Activated CD4-positive, alpha-beta T cell treated with anti-CD3 and anti-CD28 coated beads, Interleukin-10, Interleukin-2, amounts not matched to agents 100 ng/mL and 50 ng/mL, durations not matched to agents 16 hours and 8 hours (primary cell): ENCODE results near the gene RAB44.

Source experiments
- DNase-seq: peaks from one replicate; pipeline ENCODE4 v3.0.0-alpha.2; 2020

The RAB44 gene

DNA sequence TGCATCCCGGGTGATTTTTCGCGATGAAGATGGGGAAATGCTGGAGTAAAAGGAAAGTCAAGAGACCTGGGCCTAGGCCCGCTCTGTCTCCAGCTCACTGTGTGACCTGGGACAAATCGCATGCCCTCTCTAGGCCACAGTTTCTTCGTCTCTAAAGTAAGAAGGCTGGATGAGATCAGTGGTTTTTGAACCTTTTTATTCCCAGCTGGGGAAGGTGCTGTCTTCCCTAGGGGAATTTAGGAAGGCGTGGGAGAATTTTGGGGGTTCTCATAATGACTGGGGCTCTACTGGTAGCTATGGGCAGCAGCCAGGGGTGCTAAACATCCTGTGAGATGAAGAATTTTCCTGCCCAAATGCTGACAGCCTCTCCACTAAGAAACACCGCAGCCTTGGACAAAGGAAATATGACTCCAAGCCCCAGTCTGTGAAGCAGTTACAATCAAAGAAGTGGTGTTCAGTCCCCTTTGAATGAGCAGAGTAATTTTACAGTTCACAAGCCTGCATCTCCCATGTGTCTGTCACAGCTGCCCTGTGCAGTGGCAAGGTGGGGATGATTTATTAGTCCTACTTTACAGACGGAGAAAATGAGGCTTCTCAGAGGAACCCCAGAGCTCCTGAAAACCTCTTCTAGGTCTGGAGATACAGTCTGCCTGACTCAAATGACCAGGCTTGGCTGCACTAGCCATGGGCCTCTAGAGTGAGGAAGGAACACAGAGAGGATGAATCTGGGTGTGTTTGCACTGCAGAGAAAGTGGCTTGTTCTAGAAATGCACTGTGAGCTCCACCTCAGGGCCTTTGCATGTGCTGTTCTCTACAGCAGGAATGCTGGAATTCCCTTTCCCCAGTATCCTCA, 57.2 kb downstream of the RAB44 start:
- DNase-seq = no peak

DNA sequence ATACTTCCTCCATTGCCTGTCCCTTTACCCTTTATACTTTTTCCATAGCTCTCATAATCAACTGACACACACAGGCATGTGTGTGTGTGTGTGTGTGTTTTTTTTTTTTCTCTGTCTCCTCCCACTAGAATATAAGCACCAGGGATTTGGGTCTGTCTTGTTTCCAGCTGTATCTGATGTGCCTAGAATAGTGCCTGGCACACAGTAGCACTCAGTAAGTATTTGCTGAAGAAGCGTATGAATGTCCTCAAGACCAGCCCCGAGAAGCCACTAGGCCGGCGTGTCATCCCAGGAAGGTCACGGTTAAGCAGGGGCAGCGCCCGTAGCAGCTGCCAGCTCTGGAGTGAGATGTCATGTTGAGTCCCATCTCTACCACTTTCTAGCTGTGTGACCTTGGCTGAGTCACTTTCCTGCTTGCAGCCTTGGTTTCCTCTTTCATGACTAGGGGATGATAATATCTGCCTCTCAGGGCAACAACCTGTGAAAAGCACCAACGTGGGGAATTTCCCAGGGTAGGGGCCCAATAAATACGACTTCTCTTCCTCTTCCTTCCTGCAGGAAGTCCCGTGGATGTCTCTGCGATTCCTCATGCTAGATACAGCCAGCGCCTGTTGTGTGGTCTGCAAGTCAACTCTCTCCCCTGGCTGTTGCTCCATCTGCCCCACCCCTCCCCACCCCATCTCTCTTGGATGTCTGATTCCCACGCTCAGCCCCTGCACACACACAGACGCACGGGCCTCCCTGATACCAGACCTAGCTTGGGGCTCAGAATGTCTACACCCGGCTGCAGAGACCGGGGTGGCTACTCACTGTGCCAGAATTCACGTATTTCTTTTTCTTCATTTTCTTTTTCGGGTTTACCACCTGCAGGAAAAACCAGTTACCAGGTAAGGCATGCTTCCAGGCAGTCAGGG, 58.1 kb downstream of the RAB44 start:
- DNase-seq = peak; percentile 96

DNA sequence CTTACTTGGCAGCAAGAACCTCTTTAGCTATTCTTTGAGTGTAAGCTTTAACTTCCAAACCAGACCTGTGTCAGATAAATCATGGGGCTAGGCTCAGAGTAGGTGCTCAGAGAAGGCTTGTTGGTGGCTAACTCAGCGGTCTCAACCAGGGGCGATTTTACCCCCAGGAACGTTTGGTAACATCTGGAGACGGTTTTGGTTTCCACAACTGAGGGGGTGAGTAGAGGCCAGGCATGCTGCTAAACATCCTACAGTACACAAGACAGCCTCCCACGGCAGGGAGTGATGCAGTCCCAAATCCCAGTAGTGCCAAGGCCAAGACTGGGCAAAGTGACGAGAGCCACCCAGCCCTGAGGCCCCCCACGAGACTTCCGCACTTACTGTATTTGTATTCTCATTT, 59.2 kb downstream of the RAB44 start:
- DNase-seq = no peak

DNA sequence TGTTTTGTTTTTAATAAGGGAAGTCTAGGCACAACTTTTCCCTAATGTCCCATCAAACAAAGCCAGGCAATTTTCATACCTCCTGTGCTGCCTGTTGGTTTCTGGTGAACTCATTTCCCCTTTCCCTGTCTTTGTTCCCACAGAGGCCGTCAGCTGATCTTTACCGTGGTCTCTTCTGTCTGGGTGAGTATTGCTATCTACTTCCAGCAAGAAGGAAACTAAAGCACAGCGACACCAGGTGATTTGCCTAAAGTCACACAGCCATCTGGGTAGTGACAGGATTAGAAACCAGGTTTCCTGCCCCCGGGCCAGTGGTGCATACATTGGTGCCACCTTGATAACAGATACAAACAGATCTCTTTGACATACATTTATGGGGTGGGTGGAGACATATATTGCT, 59.6 kb downstream of the RAB44 start:
- peak; percentile 78 for DNase-seq

GRCh38 chr6:36757943-36758508, 60.4 kb downstream of the RAB44 start:
- no peak for DNase-seq

DNA sequence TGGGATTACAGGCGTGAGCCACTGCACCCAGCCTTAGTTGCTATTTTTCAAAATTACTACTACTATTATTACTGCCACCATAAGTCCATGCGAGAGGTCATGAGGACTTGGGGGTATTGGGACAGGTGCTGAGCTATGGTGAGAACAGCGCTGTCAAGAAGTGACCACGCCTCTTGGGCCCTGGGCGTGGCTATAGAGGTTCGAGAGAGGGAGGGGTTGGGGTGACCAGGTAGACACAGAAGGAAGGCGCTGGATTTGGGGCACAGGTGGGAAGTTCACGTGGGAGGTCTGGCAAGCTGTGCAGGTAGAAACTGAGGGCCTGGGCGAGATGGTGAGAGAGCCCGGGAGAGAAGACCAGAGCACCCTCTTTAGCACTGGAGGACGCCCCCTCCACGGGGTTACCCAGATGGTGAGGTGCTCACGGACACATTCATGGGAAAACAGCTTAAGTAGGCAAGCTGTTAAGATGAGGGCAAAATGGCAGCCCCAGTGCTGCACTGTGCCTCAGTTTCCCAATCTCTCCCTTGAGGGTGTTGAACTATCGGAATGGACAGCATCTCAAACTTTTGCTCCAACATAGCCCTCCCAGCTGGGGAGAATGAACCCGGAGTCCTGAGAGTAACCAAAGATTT, 61.0 kb downstream of the RAB44 start:
- DNase-seq = no peak

GRCh38 chr6:36759148-36759759, 61.6 kb downstream of the RAB44 start:
- peak; percentile 88 for DNase-seq

GRCh38 chr6:36760685-36761435, 63.2 kb downstream of the RAB44 start:
- DNase-seq = no peak

DNA sequence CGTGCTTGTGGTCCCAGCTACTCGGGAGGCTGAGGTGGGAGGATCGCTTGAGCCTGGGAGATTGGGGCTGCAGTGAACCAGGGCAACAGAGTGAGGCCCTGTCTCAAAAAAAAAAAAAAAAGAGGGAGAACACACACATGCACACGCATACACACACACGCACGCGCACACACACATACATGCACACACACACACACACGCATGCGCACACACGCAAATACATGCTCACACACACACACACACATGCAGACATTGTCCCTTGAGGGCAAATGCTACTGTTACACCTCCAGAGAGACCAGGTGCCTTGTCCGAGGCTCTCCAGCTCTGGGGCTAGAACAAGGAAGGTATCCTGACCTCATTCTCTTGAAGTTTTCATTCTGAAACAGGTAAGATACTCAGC, 64.5 kb downstream of the RAB44 start:
- DNase-seq = no peak

DNA sequence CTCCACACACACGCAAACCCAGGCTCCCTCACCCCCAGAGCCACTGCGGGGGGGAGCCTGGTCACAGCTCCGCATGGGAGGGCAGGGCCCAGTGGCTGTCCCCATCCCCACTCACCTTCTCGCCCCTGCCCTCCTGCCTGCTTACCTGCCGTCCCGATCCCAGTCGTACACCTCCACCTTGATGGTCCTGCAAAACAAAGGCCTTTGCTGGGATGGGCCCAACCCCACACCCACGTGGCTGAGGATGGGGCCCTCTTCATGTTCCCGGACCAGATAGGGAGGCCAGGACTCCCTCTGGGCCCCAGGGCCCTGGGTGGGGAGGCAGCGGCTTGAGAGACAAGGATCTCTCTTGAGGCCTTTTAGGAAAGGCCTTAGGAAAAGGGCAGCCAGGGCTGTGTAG, 67.6 kb downstream of the RAB44 start:
- no peak for DNase-seq

DNA sequence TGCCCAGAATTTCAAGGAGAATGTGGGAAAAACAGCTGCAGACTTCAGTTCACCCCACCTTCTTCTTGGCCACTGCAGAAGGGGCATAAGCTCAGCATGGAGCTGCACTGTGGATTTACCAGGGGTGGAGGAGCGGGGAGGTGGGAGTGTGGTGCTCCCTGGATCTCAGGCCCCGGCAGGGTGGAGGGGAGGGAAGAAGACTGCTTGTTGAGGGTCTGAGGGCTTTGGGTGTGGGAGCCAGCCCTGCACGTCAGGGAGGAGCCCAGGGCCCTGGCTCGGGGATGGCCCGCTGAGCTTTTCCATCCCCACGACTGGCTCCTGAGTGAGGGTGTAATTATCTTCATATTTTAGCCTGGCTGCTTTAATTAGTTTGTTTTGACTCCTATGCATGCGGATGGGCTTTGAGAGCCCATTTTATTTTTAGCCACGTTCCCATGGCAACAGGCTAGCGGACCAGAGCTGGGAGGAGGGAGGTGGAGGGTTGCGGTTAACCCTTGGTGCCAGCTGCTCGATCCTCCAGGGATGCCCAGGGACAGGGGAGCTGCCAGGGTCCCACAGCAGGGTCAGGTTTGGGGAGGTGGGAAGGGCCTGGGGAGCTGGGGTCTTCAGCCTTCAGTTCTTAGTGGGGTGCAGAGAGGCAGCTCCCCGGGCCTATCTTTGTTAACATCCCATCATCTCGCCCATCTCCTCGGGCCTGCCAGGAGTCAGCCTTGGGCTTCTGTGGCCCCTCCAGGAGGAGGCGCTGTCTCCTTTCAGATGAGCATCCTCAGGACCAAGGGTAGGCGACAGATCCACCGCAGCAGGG, 68.2 kb downstream of the RAB44 start:
- peak; percentile 88 for DNase-seq

DNA sequence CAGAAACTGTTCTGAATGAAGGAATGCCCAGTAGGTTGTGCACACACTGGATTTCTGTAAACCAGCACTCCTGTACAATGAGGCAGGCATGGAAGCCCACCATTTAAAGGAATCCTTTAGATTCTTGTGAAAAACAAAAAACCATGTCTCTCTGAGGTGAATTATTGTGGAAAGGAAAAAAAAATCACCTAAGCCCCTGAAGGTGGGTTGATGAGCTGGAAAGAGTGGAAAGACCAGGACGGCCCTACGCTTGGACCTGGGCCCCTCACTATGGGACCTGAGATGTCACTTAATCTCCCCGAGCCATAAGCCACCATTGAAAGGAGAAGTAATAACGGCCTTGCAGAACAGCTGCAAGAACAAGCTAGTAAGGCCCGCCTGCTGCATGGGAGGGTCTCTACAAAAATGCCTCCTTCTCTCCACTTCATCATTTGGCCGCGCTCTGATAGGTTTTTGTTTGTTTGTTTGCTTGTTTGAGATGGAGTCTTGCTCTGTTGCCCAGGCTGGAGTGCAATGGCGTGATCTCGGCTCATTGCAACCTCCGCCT, 68.8 kb downstream of the RAB44 start:
- DNase-seq = no peak

GRCh38 chr6:36769183-36769675, 71.6 kb downstream of the RAB44 start:
- no peak for DNase-seq

DNA sequence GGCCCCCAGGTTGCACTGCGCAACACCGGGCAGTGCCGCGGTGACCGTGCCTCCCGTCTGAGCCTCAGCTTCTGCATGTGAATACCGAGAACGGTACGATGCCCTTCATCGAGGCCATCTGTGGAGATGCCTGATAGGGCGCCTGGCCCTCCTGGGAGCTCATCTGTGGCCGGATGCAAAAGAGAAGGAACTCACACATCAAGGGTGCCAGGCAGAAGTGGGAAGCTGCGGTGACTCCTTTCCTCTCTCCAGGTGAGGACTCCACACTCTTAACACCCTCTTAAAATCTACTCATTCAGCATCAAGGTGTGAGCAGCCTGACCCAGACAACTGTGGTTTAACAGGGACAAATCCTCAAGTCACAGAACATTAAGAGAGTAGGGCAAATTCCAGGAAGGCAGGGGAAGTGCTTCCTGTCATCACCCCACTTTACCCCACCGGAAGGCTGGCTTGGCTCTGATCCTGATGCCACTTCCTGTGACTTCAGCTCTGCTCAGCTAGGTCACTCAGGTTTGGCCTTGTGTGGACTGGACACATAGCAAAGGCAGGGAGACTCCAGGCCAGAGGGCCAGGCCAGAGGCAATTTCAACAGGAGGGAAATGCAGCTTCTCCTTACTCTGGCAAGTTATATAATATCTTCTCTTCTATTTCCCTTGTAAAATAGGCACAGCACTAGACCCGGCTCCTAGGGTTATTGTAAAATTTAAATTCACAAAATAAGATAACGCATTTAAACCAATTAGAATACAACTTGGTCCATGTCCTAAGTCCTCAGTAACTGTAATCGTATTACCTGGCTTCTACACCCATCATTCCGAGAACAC, 72.3 kb downstream of the RAB44 start:
- DNase-seq = peak; percentile 76

GRCh38 chr6:36771145-36771544, 73.5 kb downstream of the RAB44 start:
- DNase-seq = no peak

GRCh38 chr6:36772397-36772796, 74.8 kb downstream of the RAB44 start:
- no peak for DNase-seq

DNA sequence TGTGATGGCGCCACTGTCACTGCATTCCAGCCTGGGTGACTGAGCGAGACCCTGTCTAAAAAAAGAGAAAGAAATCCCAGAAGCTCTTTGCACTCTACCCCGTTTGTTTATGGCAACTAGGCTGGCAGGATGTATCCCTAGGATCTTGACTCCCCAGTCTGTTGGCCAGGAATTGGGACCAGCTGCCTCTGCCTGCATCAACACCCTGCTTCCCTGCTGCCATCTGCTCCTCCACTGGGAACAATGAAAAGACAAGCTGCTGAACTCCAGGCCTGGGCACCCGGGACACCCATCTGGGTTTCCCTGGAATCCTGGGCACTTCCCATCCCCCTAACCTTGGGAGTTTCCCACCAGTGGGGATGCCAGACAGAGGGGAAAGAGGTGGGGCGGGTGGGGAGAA, 76.7 kb downstream of the RAB44 start:
- DNase-seq = no peak

DNA sequence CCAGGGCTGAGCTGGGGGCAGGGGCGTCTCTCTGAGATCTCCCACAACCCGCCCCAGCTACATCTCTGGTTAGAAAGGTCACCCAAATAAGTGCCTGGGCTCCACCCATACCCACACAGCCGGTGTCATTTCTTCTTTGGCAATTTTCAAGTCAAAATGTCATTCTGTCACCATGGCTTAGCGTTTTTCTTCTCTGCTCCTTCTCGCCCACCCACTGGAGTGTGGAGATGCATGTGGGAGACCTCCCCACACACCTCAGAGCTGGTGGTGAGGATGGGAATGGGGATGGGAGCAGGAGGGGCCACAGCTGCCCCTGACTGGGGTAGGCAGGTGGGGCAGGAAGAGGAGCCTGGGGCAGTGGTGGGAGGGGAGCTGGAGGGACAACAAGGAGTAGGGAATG, 78.5 kb downstream of the RAB44 start:
- DNase-seq = no peak

- no peak for DNase-seq
These were observed 80.2 kb downstream of the RAB44 start for GRCh38 chr6:36777801-36778200.

GRCh38 chr6:36779227-36779626, 81.6 kb downstream of the RAB44 start:
- no peak for DNase-seq
